Measurements from ENCODE around the gene SPART.

DNA sequence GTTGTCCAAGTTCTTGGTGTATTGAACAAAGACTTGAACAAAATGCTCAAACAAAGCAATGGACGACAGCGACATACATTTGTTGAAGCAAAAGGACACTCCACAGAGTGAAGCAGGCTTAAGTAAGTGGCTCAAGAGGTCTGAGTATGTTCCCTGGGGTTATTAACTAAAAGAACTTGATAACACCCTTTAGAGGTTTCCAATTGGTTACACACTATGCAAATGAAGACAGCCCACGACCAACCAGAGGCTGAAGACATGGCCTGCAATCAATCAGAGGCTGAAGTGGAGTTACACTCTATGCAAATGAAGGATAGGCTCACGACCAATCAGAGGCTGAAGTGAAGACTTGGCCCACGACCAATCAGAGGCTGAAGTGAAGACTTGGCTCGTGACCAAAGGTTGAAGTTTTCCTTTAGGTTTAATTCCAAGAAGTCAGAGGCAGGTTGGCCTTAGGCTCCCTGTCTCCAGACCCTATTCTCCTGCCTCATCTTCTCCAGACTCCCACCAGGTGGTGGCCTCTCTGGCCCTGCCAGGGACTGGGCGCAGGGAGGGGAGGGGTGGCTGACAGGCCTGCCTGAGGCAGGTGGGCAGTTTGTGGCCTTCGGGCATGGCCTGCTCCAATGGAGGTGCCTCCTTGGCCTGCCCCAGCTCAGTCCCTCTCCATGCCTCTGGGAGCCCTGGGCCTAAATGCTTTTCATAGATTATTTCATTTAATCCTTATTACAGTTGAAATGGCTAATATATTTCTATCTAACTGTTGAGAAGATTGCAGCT is 86.6 kb downstream of the SPART start:
- TF ChIP-seq, protein P1, sequence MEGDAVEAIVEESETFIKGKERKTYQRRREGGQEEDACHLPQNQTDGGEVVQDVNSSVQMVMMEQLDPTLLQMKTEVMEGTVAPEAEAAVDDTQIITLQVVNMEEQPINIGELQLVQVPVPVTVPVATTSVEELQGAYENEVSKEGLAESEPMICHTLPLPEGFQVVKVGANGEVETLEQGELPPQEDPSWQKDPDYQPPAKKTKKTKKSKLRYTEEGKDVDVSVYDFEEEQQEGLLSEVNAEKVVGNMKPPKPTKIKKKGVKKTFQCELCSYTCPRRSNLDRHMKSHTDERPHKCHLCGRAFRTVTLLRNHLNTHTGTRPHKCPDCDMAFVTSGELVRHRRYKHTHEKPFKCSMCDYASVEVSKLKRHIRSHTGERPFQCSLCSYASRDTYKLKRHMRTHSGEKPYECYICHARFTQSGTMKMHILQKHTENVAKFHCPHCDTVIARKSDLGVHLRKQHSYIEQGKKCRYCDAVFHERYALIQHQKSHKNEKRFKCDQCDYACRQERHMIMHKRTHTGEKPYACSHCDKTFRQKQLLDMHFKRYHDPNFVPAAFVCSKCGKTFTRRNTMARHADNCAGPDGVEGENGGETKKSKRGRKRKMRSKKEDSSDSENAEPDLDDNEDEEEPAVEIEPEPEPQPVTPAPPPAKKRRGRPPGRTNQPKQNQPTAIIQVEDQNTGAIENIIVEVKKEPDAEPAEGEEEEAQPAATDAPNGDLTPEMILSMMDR (IDR thresholded peaks at IDR 0.05): no peak
- no peak for TF ChIP-seq EP300 (IDR thresholded peaks at IDR 0.05)
- no peak for TF ChIP-seq POLR2A (IDR thresholded peaks at IDR 0.05)

Data from ovary (tissue), 3 donors.